PC-3 (cell line): ENCODE measurements around the gene RIMBP2. TPM values are rescaled to one million over a fixed set of nuclear protein-coding genes. Genes with fewer than 3 reads are reported as not detected.

Experiments used
- ATAC-seq: fragments of 200-7000 bp; cut with Tn5 transposase; 2 replicates; pipeline ENCODE4 v1.9.1; 2020; ENCODE audit warnings: mild to moderate bottlenecking, moderate library complexity
- BruUV-seq: library from RNA; stranded (reverse); fragments of 400-500 nt; replicated peaks from 2 replicates; lab custom pipeline; 2021; lab: Mats Ljungman, UMichigan
- CTCF ChIA-PET: fragments of 300-600 bp; sonication (Branson Sonifier 250); formaldehyde crosslinking; loops from one replicate; lab custom pipeline; 2022; ENCODE audit warnings: antibody characterized with exemption; lab: Charles Lee
- POLR2A ChIA-PET: fragments of 300-600 bp; sonication (Branson Sonifier 250); formaldehyde crosslinking; loops from one replicate; lab custom pipeline; 2022; ENCODE audit warnings: antibody characterized with exemption; ENCODE audit not compliant: unreplicated experiment; lab: Charles Lee
- DNase-seq: peaks from one replicate; pipeline ENCODE4 v3.0.0-alpha.2; 2015
- H2AFZ ChIP-seq: fragments of 300-600 bp; sonication (generic); 2 replicates; pipeline ENCODE4 v1.6.0; 2016; ENCODE audit warnings: antibody characterized with exemption, low read length
- H3F3A ChIP-seq: fragments of 300-600 bp; sonication (generic); one replicate; pipeline ENCODE4 v1.6.0; 2017; ENCODE audit warnings: antibody characterized with exemption, low read length, control low read depth, mild to moderate bottlenecking; ENCODE audit not compliant: unreplicated experiment
- H3K27ac ChIP-seq: fragments of 300-600 bp; sonication (generic); 2 replicates; pipeline ENCODE4 v1.5.1; 2016; ENCODE audit warnings: mild to moderate bottlenecking, low read length
- H3K27me3 ChIP-seq: fragments of 300-600 bp; sonication (generic); 2 replicates; pipeline ENCODE4 v1.6.1; 2016; ENCODE audit warnings: low read length, mixed read lengths
- H3K36me3 ChIP-seq: fragments of 300-600 bp; sonication (generic); 2 replicates; pipeline ENCODE4 v1.6.1; 2016; ENCODE audit warnings: low read depth, mixed run types, low read length, mixed read lengths
- H3K4me1 ChIP-seq: fragments of 300-600 bp; sonication (generic); 2 replicates; pipeline ENCODE4 v1.5.1; 2016; ENCODE audit warnings: low read length; ENCODE audit not compliant: insufficient read depth
- H3K4me2 ChIP-seq: fragments of 300-600 bp; sonication (generic); 2 replicates; pipeline ENCODE4 v1.6.0; 2016; ENCODE audit warnings: low read length
- H3K4me3 ChIP-seq: fragments of 300-600 bp; sonication (generic); 2 replicates; pipeline ENCODE4 v1.5.1; 2016; ENCODE audit warnings: mild to moderate bottlenecking, low read length, mixed read lengths
- H3K79me2 ChIP-seq: fragments of 300-600 bp; sonication (generic); 2 replicates; pipeline ENCODE4 v1.6.1; 2017; ENCODE audit warnings: low read length, mixed read lengths
- H3K9ac ChIP-seq: fragments of 300-600 bp; sonication (generic); 2 replicates; pipeline ENCODE4 v1.6.0; 2016; ENCODE audit warnings: mild to moderate bottlenecking, low read length
- H3K9me2 ChIP-seq: fragments of 300-600 bp; sonication (generic); replicated peaks from 2 replicates; pipeline ENCODE4 v1.6.1; 2016; ENCODE audit warnings: mixed run types, low read length, mixed read lengths
- H3K9me3 ChIP-seq: fragments of 300-600 bp; sonication (generic); 2 replicates; pipeline ENCODE4 v1.6.1; 2016; ENCODE audit warnings: low read length, mixed read lengths
- H4K20me1 ChIP-seq: fragments of 300-600 bp; sonication (generic); 2 replicates; pipeline ENCODE4 v1.6.1; 2016; ENCODE audit warnings: low read length, mixed read lengths
- CTCF ChIP-seq: fragments of 300-600 bp; sonication (generic); conservative IDR thresholded peaks from 2 replicates; pipeline ENCODE4 v1.5.1; 2017; ENCODE audit warnings: antibody characterized with exemption, low read depth, mild to moderate bottlenecking, low read length
- EZH2 ChIP-seq: fragments of 300-600 bp; sonication (generic); IDR thresholded peaks from one replicate; pipeline ENCODE4 v1.6.1; 2017; ENCODE audit warnings: antibody characterized with exemption, mild to moderate bottlenecking, low read length; ENCODE audit not compliant: unreplicated experiment
- EZH2phosphoT487 ChIP-seq: fragments of 300-600 bp; sonication (generic); IDR thresholded peaks from 2 replicates; pipeline ENCODE4 v1.6.1; 2018; ENCODE audit warnings: mild to moderate bottlenecking, antibody characterized with exemption, low read length, borderline replicate concordance
- intact Hi-C: fragments of 100-400 bp; cut with micrococcal nuclease; formaldehyde crosslinking; loops from 2 replicates; pipeline ENCODE4 v1.9.0; 2023
- total RNA-seq: library from RNA; depleted of rRNA; stranded (reverse); fragments of >200 nt; gene quantifications from 2 replicates; pipeline ENCODE4 v1.2.3, GENCODE V29; 2014

The RIMBP2 gene
- total RNA-seq, 1 experiment from 2014 or later = not detected

- H3K4me2 ChIP-seq = no peak overlapping the region
- no TSS peak for BruUV-seq
- no peak overlapping the region for H3K27ac ChIP-seq
- H4K20me1 ChIP-seq = no peaks in the 10 kb centered on the region
- no peaks in the 10 kb centered on the region for H3K36me3 ChIP-seq
- TF ChIP-seq CTCF = no peak
- no peak for TF ChIP-seq EZH2
- TF ChIP-seq EZH2phosphoT487 = no peak
- no peak overlapping the region for H3K9ac ChIP-seq
- ATAC-seq = no peak
- CTCF ChIA-PET = no interaction called here
- 0 out of 2 replicates have a peak, but pooled peaks cover 4% of the 10 kb centered on the region for H3K27me3 ChIP-seq
- H3K4me3 ChIP-seq = no peak overlapping the region
- H3F3A ChIP-seq = no peaks in the 10 kb centered on the region
- H3K9me2 ChIP-seq = no peaks in the 10 kb centered on the region
- no peak for DNase-seq
- intact Hi-C loops = no loop called here
- H3K4me1 ChIP-seq = no peaks in the 10 kb centered on the region
- H3K79me2 ChIP-seq = no peaks in the 10 kb centered on the region
- no peaks in the 10 kb centered on the region for H3K9me3 ChIP-seq
- POLR2A ChIA-PET = no interaction called here
- no peak overlapping the region for H2AFZ ChIP-seq
Measured at GRCh38 chr12:130477266-130477665, 238.8 kb downstream of the RIMBP2 start.

- Histone ChIP-seq H3K27ac (no peak overlapping the region), H3K36me3 (no peaks in the 10 kb centered on the region), H2AFZ (no peak overlapping the region), H3K4me2 (no peak overlapping the region), H3K79me2 (no peaks in the 10 kb centered on the region), H3K4me1 (no peaks in the 10 kb centered on the region), H3K9ac (no peak overlapping the region), H3F3A (no peaks in the 10 kb centered on the region), H4K20me1 (no peaks in the 10 kb centered on the region), H3K27me3 (0 out of 2 replicates have a peak, but pooled peaks cover 4% of the 10 kb centered on the region), H3K4me3 (no peak overlapping the region), H3K9me3 (no peaks in the 10 kb centered on the region), H3K9me2 (no peaks in the 10 kb centered on the region)
- no TSS peak for BruUV-seq
- intact Hi-C loops = no loop called here
- POLR2A ChIA-PET = no interaction called here
- CTCF ChIA-PET = no interaction called here
- no peak for TF ChIP-seq EZH2
- TF ChIP-seq EZH2phosphoT487 = no peak
- no peak for TF ChIP-seq CTCF
- DNase-seq = no peak
- no peak for ATAC-seq
Measured at GRCh38 chr12:130476451-130477135, 239.5 kb downstream of the RIMBP2 start.

GRCh38 chr12:130474599-130475269 is 241.4 kb downstream of the RIMBP2 start:
- H3K4me1 ChIP-seq = no peaks in the 10 kb centered on the region
- DNase-seq = no peak
- TF ChIP-seq CTCF (no peak), EZH2 (no peak), EZH2phosphoT487 (no peak)
- H3F3A ChIP-seq = no peaks in the 10 kb centered on the region
- BruUV-seq = no TSS peak
- POLR2A ChIA-PET = no interaction called here
- no peak overlapping the region for H3K27ac ChIP-seq
- no peak overlapping the region for H2AFZ ChIP-seq
- H4K20me1 ChIP-seq = no peaks in the 10 kb centered on the region
- H3K79me2 ChIP-seq = no peaks in the 10 kb centered on the region
- 0 out of 2 replicates have a peak, but pooled peaks cover 4% of the 10 kb centered on the region for H3K27me3 ChIP-seq
- H3K36me3 ChIP-seq = no peaks in the 10 kb centered on the region
- ATAC-seq = no peak
- H3K4me3 ChIP-seq = no peak overlapping the region
- no peak overlapping the region for H3K4me2 ChIP-seq
- no peaks in the 10 kb centered on the region for H3K9me3 ChIP-seq
- H3K9ac ChIP-seq = no peak overlapping the region
- CTCF ChIA-PET = no interaction called here
- no peaks in the 10 kb centered on the region for H3K9me2 ChIP-seq
- intact Hi-C loops = no loop called here
